PFSK-1 (cell line): ENCODE measurements around the gene DNAH9.

Source experiments
- FOXP2 ChIP-seq: optimal IDR thresholded peaks from 2 replicates; pipeline ENCODE3; 2011; ENCODE audit warnings: borderline replicate concordance, control low read depth, inconsistent platforms; ENCODE audit not compliant: insufficient read depth; ENCODE audit errors: extremely low read length, extremely low read depth
- POLR2AphosphoS5 ChIP-seq: IDR thresholded peaks from 2 replicates; pipeline ENCODE4 v1.6.1; 2012; ENCODE audit warnings: low read depth, mild to moderate bottlenecking, control low read depth, low read length, moderate library complexity
- REST ChIP-seq, 2 experiments: IDR thresholded peaks; 2 replicates each; pipeline versions ENCODE4 v1.6.1 to v1.8.0; 2011 to 2012; ENCODE audit warnings: low read depth in 2 of 2, low read length in 2 of 2, control low read depth in 1 of 2, inconsistent platforms in 1 of 2, mild to moderate bottlenecking in 1 of 2, moderate library complexity in 1 of 2; ENCODE audit not compliant: insufficient read depth in 1 of 2
- SIN3A ChIP-seq: IDR thresholded peaks from 2 replicates; pipeline ENCODE4 v1.6.1; 2012; ENCODE audit warnings: mild to moderate bottlenecking, low read length, moderate library complexity, borderline replicate concordance; ENCODE audit not compliant: insufficient read depth
- TAF1 ChIP-seq: IDR thresholded peaks from 2 replicates; pipeline ENCODE4 v1.6.1; 2012; ENCODE audit warnings: low read length, control low read depth, borderline replicate concordance; ENCODE audit not compliant: insufficient read depth

GRCh38 chr17:11840831-11841230, 242.6 kb downstream of the DNAH9 start:
- no peak for TF ChIP-seq TAF1
- TF ChIP-seq REST (IDR thresholded peaks at IDR 0.05; ENCODE audit: insufficient read depth in 1 of 2, low read depth in 2 of 2, low read length in 2 of 2): no peak
- TF ChIP-seq POLR2AphosphoS5: no peak
- TF ChIP-seq SIN3A: no peak
- no peak for TF ChIP-seq FOXP2
